Measurements from ENCODE around the gene LYPD6B. TPM values are rescaled to one million over a fixed set of nuclear protein-coding genes. Genes with fewer than 3 reads are reported as not detected.

Gene LYPD6B
- total RNA-seq, 1 experiment from 2014 or later, result 6.1 TPM

GRCh38 chr2:149119368-149119767 lies 80.9 kb downstream of the LYPD6B start:
- H4K20me1 ChIP-seq (ENCODE audit: insufficient read depth), result no peaks in the 10 kb centered on the region
- no peak overlapping the region for H2AFZ ChIP-seq (ENCODE audit: low read depth, low read length, poor library complexity, severe bottlenecking)
- H3K4me1 ChIP-seq (ENCODE audit: control insufficient read depth in 1 of 2, insufficient read depth in 2 of 2, low read length in 2 of 2), result no peaks in the 10 kb centered on the region
- BruUV-seq (replicated peaks), result no TSS peak
- RAD21 ChIA-PET (ENCODE audit: low non-redundant PET in 1 of 2, low total read pairs in 2 of 2, uncharacterized antibody in 2 of 2, unreplicated experiment in 2 of 2), result no interaction called here
- ATAC-seq, result no peak
- no peaks in the 10 kb centered on the region for H3K9me2 ChIP-seq (ENCODE audit: insufficient read depth)
- intact Hi-C loops (cut with micrococcal nuclease), result no loop called here
- H3K4me3 ChIP-seq (replicated peaks in 1 of 2; ENCODE audit: low read depth in 1 of 2, low read length in 2 of 2), result no peak overlapping the region
- DNase-seq (ENCODE audit: low read depth, low spot score), result no peak
- no peaks in the 10 kb centered on the region for H3K27me3 ChIP-seq (ENCODE audit: insufficient read depth, low read length)
- CTCF ChIA-PET, result no interaction called here
- H3K4me2 ChIP-seq (ENCODE audit: low read length), result no peak overlapping the region
- H3K9ac ChIP-seq (ENCODE audit: low read length), result no peak overlapping the region
- no peaks in the 10 kb centered on the region for H3K9me3 ChIP-seq (ENCODE audit: control insufficient read depth in 1 of 2, insufficient read depth in 1 of 2, low read depth in 1 of 2, low read length in 2 of 2)
- H3K36me3 ChIP-seq (ENCODE audit: control insufficient read depth in 1 of 2, insufficient read depth in 2 of 2, low read length in 2 of 2), result no peaks in the 10 kb centered on the region
- POLR2A ChIA-PET, result no interaction called here
- H3K27ac ChIP-seq (ENCODE audit: low read depth, low read length), result no peak overlapping the region
- H3K79me2 ChIP-seq (ENCODE audit: insufficient read depth, low read length), result no peaks in the 10 kb centered on the region
- TF ChIP-seq FOSL1 (IDR thresholded peaks at IDR 0.05; ENCODE audit: low read depth) (no peak), RAD21 (IDR thresholded peaks at IDR 0.05; ENCODE audit: low read depth) (no peak), ZBTB33 (IDR thresholded peaks at IDR 0.05; ENCODE audit: extremely low read depth, insufficient replicate concordance, low read length) (no peak), ZNF274 (IDR thresholded peaks at IDR 0.05; ENCODE audit: low read depth, low read length) (no peak), SP1 (IDR thresholded peaks at IDR 0.05; ENCODE audit: low read depth) (no peak), ZFX (IDR thresholded peaks at IDR 0.05) (no peak), CEBPB (IDR thresholded peaks at IDR 0.05; ENCODE audit: low read depth) (no peak), JUND (IDR thresholded peaks at IDR 0.05) (no peak), POLR2AphosphoS5 (IDR thresholded peaks at IDR 0.05; ENCODE audit: low read depth, low read length) (no peak), CBX3 (IDR thresholded peaks at IDR 0.05; ENCODE audit: low read depth) (no peak), POLR2A (IDR thresholded peaks at IDR 0.05; ENCODE audit: borderline replicate concordance, extremely low read depth, insufficient read depth, insufficient read length) (no peak), EZH2phosphoT487 (IDR thresholded peaks at IDR 0.05; ENCODE audit: borderline replicate concordance) (no peak), SIN3A (IDR thresholded peaks at IDR 0.05; ENCODE audit: low read depth) (no peak), REST (IDR thresholded peaks at IDR 0.05; ENCODE audit: low read depth) (no peak), MAX (IDR thresholded peaks at IDR 0.05) (no peak)
